Gastrocnemius medialis (tissue), 4 donors: ENCODE results near the gene SLC6A6. TPM values are rescaled to one million over a fixed set of nuclear protein-coding genes. Genes with fewer than 3 reads are reported as not detected.

ENCODE experiments used
- ATAC-seq, 2 donors: fragments of 150-250 bp; one replicate each; pipeline ENCODE4 v1.9.1; 2016
- DNase-seq, 2 donors: peaks; one replicate each; pipeline ENCODE4 v3.0.0-alpha.2; 2019
- H3K27ac ChIP-seq, 4 donors: fragments of 200-600 bp; sonication (generic); 1 replicate in 1 of 4; 2 replicates in 3 of 4; pipeline ENCODE4 v1.5.1; 2016 to 2018; ENCODE audit warnings: mild to moderate bottlenecking in 2 of 4, moderate library complexity in 1 of 4
- H3K27me3 ChIP-seq, 3 donors: fragments of 200-600 bp; sonication (generic) in 2 of 3; 1 replicate in 1 of 3; 2 replicates in 2 of 3; pipeline versions ENCODE4 v1.5.1 to v1.6.0; 2016 to 2019; ENCODE audit warnings: mild to moderate bottlenecking in 1 of 3, moderate library complexity in 1 of 3
- H3K36me3 ChIP-seq, 2 donors: fragments of 200-600 bp; sonication (generic) in 1 of 2; one replicate each; pipeline ENCODE4 v1.5.1; 2017 to 2018
- H3K4me1 ChIP-seq, 2 donors: fragments of 200-600 bp; sonication (generic) in 1 of 2; one replicate each; pipeline ENCODE4 v1.5.1; 2016 to 2017; ENCODE audit warnings: mild to moderate bottlenecking in 2 of 2
- H3K4me3 ChIP-seq, 4 donors: fragments of 200-600 bp; sonication (generic) in 3 of 4; 1 replicate in 1 of 4; 2 replicates in 3 of 4; pipeline ENCODE4 v1.5.1; 2016 to 2019; ENCODE audit warnings: mild to moderate bottlenecking in 2 of 4
- H3K9me3 ChIP-seq, 3 donors: fragments of 200-600 bp; sonication (generic) in 2 of 3; 1 replicate in 1 of 3; 2 replicates in 2 of 3; pipeline ENCODE4 v1.5.1; 2016 to 2019
- POLR2A ChIP-seq, 2 donors: fragments of 450-650 bp; IDR thresholded peaks; one replicate each; pipeline ENCODE4 v1.6.1; 2017; ENCODE audit warnings: antibody characterized with exemption in 2 of 2, mild to moderate bottlenecking in 2 of 2, moderate library complexity in 2 of 2
- in situ Hi-C, 4 donors: fragments of 200-750 bp; cut with MboI; loops; one replicate each; pipeline versions ENCODE4 v1.15.0 to v1.8.0; 2017; ENCODE audit warnings: low sequenced_read_pairs in 4 of 4
- intact Hi-C: fragments of 100-400 bp; cut with DNase I; formaldehyde crosslinking; loops from one replicate; pipeline ENCODE4 v1.15.1; 2023; ENCODE audit warnings: low total_unique reads
- total RNA-seq, 4 donors: library from RNA; depleted of rRNA; stranded (reverse); fragments of >200 nt; gene quantifications; one replicate each; pipeline versions ENCODE4 v1.1.0 to v1.2.3, GENCODE V29; 2016
- TF ChIP-seq, protein P1 (sequence below), 5 experiments: fragments of 450-650 bp in 3 of 5; fragments of 200-600 bp in 2 of 5; sonication (generic) in 2 of 5; IDR thresholded peaks in 4 of 5; conservative IDR thresholded peaks in 1 of 5; 1 replicate in 4 of 5; 2 replicates in 1 of 5; pipeline ENCODE4 v1.5.1; 2016 to 2019; ENCODE audit warnings: antibody characterized with exemption in 5 of 5, mild to moderate bottlenecking in 3 of 5, moderate library complexity in 3 of 5

Gene SLC6A6
- total RNA-seq, 4 donors from 2014 or later, result 42.1 to 119 (median 88.7) TPM

DNA sequence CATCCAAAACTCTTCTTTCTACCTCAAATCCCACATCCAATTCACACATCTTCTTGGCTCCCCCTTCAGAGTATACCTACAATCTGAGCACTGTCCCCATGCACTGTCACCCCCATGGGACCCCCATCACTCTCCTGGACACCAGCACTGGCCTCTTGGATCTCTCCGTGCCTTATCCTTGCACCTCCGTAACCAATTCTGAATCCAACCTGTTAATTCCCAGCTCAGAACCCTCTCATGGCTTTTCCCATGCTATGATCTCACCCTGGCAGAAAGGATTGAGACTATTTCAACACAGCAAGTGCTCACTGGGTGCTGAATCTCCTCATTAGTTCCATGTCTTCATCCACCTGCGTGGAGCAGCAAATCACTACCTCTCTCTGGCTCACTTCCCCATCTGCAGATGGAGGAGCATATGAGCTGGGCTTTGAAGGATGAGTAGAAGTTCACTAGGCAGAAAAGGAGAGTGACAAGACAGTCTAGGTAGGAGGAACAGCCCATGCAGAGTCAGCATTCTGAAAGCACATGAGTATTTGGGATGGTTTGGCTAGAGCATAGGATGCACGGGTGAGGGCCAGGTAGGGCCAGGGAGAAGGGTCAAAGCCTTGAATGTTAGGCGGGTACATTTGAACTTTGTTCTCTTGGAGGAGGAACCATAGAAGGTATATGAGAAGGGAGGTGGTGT lies 48.7 kb downstream of the SLC6A6 start:
- peaks cover 0 to 36% of the 10 kb centered on the region in 2 donors for H3K36me3 ChIP-seq
- no peaks in the 10 kb centered on the region for H3K9me3 ChIP-seq
- H3K27ac ChIP-seq, result peak overlapping the region; percentile 83 to 93 (median 88)
- no peak for ATAC-seq
- H3K4me1 ChIP-seq, result peaks cover 45% of the 10 kb centered on the region in 2 donors
- H3K4me3 ChIP-seq, result no peak overlapping the region
- no peak for DNase-seq
- no peak for TF ChIP-seq POLR2A (IDR thresholded peaks at IDR 0.05)
- intact Hi-C loops (loop anchor here (5.0 kb wide), 2 partner anchors 129 to 164 kb away; no protein-coding TSS in a partner anchor), in situ Hi-C loops (loop anchor here in 2 of 4 donors (25.0 kb wide), 1 partner anchor 564 kb away; the partner anchor contains the start of gene WNT7A (in 2 of the 2))
- no peaks in the 10 kb centered on the region for H3K27me3 ChIP-seq

DNA sequence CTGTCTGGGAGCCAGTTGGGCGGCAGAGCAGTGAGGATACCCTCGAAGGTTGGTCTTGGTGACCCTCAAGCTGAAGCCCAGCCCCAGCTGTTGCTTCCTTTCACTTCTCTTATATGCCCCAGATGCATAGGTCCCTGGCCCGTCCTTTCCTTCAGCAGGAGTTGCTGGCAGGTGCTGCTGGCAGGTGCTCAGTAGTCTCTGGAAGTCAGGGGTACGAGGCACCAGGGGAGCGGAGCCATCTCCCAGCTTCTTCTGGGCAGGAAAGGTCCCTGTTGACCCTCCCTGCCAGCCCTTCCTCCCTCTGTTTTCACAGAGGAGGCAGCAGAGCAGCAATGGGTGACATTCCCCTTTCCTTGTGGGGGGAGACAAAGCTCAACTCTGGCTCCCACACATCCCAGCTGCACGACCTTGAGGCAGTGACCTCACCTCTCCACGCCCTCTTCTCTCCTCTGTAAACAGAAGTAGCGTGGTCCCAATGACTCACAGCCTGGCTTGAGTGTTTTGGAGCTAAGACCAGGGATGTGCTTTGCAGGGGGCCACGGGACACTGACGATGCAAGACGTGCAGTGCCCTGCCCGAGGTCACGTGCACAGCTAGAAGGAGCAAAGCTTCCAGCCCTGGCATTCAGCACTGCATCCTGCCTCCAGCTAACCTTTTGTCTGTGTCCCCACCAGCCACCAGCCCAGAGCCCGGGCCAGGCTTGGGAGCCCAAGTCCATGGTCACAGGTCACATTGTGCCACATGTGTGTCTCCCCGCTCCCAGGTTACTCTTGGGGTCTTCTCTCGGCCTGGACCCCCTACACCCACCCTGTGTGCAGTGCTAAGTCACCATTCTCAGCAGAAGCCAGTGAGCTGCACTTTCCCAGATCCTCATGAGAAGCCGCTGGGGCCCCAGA lies 49.7 kb downstream of the SLC6A6 start:
- peak; percentile 87 to 93 for DNase-seq
- in situ Hi-C loops (loop anchor here in 2 of 4 donors (25.0 kb wide), 1 partner anchor 565 kb away; the partner anchor contains the start of gene WNT7A (in 2 of the 2)), intact Hi-C loops (loop anchor here (2.0 to 5.0 kb wide), 4 partner anchors 17 to 165 kb away; partner anchors contain the start of gene SLC6A6)
- peaks cover 45% of the 10 kb centered on the region in 2 donors for H3K4me1 ChIP-seq
- no peaks in the 10 kb centered on the region for H3K9me3 ChIP-seq
- H3K27ac ChIP-seq, result peak overlapping the region; percentile 83 to 93 (median 88)
- H3K27me3 ChIP-seq, result no peaks in the 10 kb centered on the region
- TF ChIP-seq, protein P1, sequence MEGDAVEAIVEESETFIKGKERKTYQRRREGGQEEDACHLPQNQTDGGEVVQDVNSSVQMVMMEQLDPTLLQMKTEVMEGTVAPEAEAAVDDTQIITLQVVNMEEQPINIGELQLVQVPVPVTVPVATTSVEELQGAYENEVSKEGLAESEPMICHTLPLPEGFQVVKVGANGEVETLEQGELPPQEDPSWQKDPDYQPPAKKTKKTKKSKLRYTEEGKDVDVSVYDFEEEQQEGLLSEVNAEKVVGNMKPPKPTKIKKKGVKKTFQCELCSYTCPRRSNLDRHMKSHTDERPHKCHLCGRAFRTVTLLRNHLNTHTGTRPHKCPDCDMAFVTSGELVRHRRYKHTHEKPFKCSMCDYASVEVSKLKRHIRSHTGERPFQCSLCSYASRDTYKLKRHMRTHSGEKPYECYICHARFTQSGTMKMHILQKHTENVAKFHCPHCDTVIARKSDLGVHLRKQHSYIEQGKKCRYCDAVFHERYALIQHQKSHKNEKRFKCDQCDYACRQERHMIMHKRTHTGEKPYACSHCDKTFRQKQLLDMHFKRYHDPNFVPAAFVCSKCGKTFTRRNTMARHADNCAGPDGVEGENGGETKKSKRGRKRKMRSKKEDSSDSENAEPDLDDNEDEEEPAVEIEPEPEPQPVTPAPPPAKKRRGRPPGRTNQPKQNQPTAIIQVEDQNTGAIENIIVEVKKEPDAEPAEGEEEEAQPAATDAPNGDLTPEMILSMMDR (IDR thresholded peaks at IDR 0.05 in 4 of 5, conservative IDR thresholded peaks at IDR 0.05 in 1 of 5), result no peak
- no peak for TF ChIP-seq POLR2A (IDR thresholded peaks at IDR 0.05)
- peak; percentile 71 to 72 for ATAC-seq
- peaks cover 0 to 27% of the 10 kb centered on the region in 2 donors for H3K36me3 ChIP-seq
- peak overlapping the region in 1 of 4 donors; percentile 19 for H3K4me3 ChIP-seq

DNA sequence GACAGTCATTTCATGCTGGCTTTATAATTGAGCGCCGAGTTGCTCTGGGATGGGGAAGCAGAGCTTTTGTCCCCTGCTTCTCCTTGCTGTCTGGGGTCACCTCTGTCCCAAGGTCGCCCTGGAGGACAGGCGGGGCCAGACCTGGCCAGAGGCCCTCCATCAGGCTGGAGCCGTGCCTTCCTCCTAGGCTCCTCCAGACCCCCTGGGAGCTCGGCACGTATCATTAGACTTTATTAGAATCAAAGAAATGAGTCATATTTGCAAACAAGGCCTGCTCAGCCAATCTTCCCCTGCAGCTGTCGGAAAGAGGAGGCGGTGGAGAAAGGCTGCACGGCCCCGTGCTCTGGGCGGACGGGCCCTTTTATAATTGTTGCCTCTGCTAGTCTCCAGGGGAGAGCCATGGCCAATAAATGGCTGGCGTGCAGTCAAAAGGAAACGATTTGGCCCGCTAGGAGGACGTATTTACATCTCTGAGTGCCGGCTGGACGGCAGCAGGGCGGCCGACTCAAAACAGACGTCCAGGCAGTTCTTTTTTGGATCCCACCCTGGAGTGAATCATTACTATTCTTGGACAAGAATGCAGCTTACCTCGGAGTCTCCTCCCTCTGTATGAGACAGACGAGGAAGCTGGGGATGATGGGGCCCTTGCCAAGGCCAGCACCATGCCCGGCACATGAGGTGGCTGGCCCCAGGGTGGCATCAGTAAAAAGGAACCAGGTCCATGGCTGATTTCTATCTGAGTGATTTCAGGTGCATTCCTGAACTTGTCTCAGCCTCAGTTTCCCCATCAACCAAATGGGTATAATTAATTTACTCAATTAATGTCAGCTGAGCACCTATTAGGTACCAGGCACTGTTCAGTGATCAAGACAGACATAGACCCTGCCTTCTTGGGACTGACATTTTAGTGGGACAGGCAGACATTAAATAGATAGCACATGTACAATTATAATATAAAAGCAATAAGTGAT lies 50.6 kb downstream of the SLC6A6 start:
- Histone ChIP-seq H3K36me3 (peaks cover 0 to 22% of the 10 kb centered on the region in 2 donors), H3K27me3 (no peaks in the 10 kb centered on the region), H3K4me1 (peaks cover 45% of the 10 kb centered on the region in 2 donors), H3K27ac (peak overlapping the region; percentile 83 to 93 (median 88)), H3K4me3 (peak overlapping the region in 1 of 4 donors; percentile 19), H3K9me3 (no peaks in the 10 kb centered on the region)
- DNase-seq (peak; percentile 77 to 92), ATAC-seq (peak; percentile 67 to 71)
- intact Hi-C loops (loop anchor here (2.0 to 5.0 kb wide), 4 partner anchors 18 to 166 kb away; partner anchors contain the start of gene SLC6A6), in situ Hi-C loops (loop anchor here in 2 of 4 donors (25.0 kb wide), 1 partner anchor 566 kb away; the partner anchor contains the start of gene WNT7A (in 2 of the 2))
- TF ChIP-seq, protein P1 (IDR thresholded peaks at IDR 0.05 in 4 of 5, conservative IDR thresholded peaks at IDR 0.05 in 1 of 5), result peak in 2 of 5 experiments; percentile 7 to 24
- peak; percentile 15 to 24 for TF ChIP-seq POLR2A (IDR thresholded peaks at IDR 0.05)

DNA sequence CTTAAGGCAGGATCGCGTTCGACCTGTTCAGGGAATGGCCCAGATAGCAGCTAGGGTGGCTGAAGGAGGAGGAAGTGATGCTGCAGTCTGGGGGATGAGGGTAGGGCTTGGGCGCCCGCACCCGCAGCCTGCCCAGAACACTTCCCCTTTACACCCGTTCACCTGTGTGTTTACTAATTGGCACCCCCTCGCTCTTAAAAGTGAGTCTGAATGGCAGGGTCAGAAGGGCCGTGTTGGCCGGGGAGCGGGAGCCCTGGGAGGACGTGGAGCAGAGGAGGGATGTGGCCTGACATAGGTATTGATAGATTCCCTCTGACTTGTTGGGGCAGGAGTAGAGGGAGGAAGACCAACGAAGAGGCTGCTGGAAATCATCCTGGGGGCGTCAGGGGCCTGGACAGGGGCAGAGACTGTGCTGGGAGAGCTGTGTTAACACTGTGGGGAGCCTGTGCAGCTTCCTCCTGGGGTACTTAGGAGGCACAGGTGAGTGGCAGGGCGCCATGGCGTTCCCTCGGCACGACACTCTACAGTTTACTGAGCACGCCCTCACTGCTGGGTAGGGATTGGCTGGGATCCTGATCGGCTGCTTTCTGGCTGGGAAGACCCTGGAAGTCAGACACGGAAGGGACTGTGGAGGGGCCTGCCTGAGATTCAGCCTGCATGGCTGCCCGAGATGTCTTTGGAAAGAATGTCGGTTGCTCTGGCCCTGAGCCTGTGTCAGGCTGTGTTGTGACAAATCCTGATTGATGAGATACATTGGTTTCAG lies 51.7 kb downstream of the SLC6A6 start:
- peaks cover 45% of the 10 kb centered on the region in 2 donors for H3K4me1 ChIP-seq
- H3K36me3 ChIP-seq, result peaks cover 0 to 21% of the 10 kb centered on the region in 2 donors
- no peak for ATAC-seq

More for the DNA sequence above, 51.7 kb downstream of the SLC6A6 start:
- H3K27me3 ChIP-seq, result no peaks in the 10 kb centered on the region
- H3K4me3 ChIP-seq, result no peak overlapping the region
- H3K27ac ChIP-seq, result peak overlapping the region; percentile 83 to 93 (median 88)
- in situ Hi-C loops (loop anchor here in 2 of 4 donors (25.0 kb wide), 1 partner anchor 567 kb away; the partner anchor contains the start of gene WNT7A (in 2 of the 2)), intact Hi-C loops (loop anchor here (2.0 to 5.0 kb wide), 4 partner anchors 19 to 167 kb away; partner anchors contain the start of gene SLC6A6)
- no peak for DNase-seq
- no peaks in the 10 kb centered on the region for H3K9me3 ChIP-seq
- TF ChIP-seq POLR2A (IDR thresholded peaks at IDR 0.05), result no peak
